Spleen (tissue), 7 donors: Measurements from ENCODE around the gene ROBO1.

Source experiments
- CTCF ChIP-seq, 11 experiments: fragments of 200-600 bp in 7 of 11; fragments of 450-650 bp in 4 of 11; sonication (generic) in 4 of 11; IDR thresholded peaks in 8 of 11; conservative IDR thresholded peaks in 3 of 11; 1 replicate in 7 of 11; 2 replicates in 4 of 11; pipeline versions ENCODE4 v1.4.0 to v1.8.0; 2016 to 2021; ENCODE audit warnings: antibody characterized with exemption in 11 of 11, inconsistent platforms in 4 of 11, mild to moderate bottlenecking in 1 of 11
- POLR2AphosphoS5 ChIP-seq, 3 donors: sonication (generic); formaldehyde crosslinking; IDR thresholded peaks; one replicate each; pipeline ENCODE4 v1.5.1; 2017; ENCODE audit warnings: antibody characterized with exemption in 3 of 3
- donor health status: DM: no; HTN: no; CAD: no; lungs with moderate emphysema.
- donor health status: DM: no; HTN: no; CAD: no.
- donor health status: DM: no; HTN: no; CAD: no.

- no peak for TF ChIP-seq CTCF (IDR thresholded peaks at IDR 0.05 in 8 of 11, conservative IDR thresholded peaks at IDR 0.05 in 3 of 11)
- no peak for TF ChIP-seq POLR2AphosphoS5 (IDR thresholded peaks at IDR 0.05)
Measured at GRCh38 chr3:78701537-78701936, 1066.3 kb downstream of the ROBO1 start.
